Chondrocyte (in vitro differentiated cells): ENCODE measurements around the gene AK5. TPM values are rescaled to one million over a fixed set of nuclear protein-coding genes. Genes with fewer than 3 reads are reported as not detected.
A peak's percentile ranks its signal among the peaks of the same experiment; 100 is the strongest.

Experiments used
- DNase-seq: peaks from one replicate; pipeline ENCODE4 v3.0.0; 2021; ENCODE audit warnings: mixed read lengths, low spot score
- H3K27ac Mint-ChIP-seq: one replicate; pipeline ENCODE4 v1.8.0; 2021; ENCODE audit warnings: mild to moderate bottlenecking, moderate library complexity, mixed read lengths; ENCODE audit not compliant: unreplicated experiment
- H3K27me3 Mint-ChIP-seq: 2 replicates; pipeline ENCODE4 v1.8.0; 2021; ENCODE audit warnings: low read depth, mixed read lengths
- H3K36me3 Mint-ChIP-seq: 2 replicates; pipeline ENCODE4 v1.8.0; 2021; ENCODE audit warnings: low read depth, mixed read lengths
- H3K4me1 Mint-ChIP-seq: 2 replicates; pipeline ENCODE4 v1.8.0; 2021; ENCODE audit warnings: low read depth, mild to moderate bottlenecking, mixed read lengths
- H3K4me3 Mint-ChIP-seq: one replicate; pipeline ENCODE4 v1.8.0; 2021; ENCODE audit warnings: mild to moderate bottlenecking, moderate library complexity, mixed read lengths; ENCODE audit not compliant: unreplicated experiment
- H3K9me3 Mint-ChIP-seq: 2 replicates; pipeline ENCODE4 v1.8.0; 2021; ENCODE audit warnings: low read depth, mixed read lengths
- CTCF ChIP-seq: fragments of 200-600 bp; sonication (generic); IDR thresholded peaks from 2 replicates; pipeline ENCODE4 v1.5.0; 2021; ENCODE audit warnings: antibody characterized with exemption, mild to moderate bottlenecking, moderate library complexity
- total RNA-seq: library from RNA; stranded (reverse); gene quantifications from 3 replicates; pipeline ENCODE4 v1.2.1, GENCODE V29; 2021

Gene AK5
- total RNA-seq, 1 donor from 2014 or later = 6.2 TPM

- Mint-ChIP-seq H3K4me1 (peaks cover 5% of the 10 kb centered on the region), H3K27me3 (no peaks in the 10 kb centered on the region), H3K9me3 (no peaks in the 10 kb centered on the region), H3K27ac (no peak overlapping the region), H3K36me3 (no peaks in the 10 kb centered on the region), H3K4me3 (no peak overlapping the region)
- TF ChIP-seq CTCF = no peak
- no peak for DNase-seq
These were observed 4.9 kb upstream of the AK5 start for GRCh38 chr1:77276941-77277340.

GRCh38 chr1:77279929-77280328 is 1.9 kb upstream of the AK5 start:
- TF ChIP-seq CTCF = no peak
- Mint-ChIP-seq H3K4me1 (peaks cover 10% of the 10 kb centered on the region), H3K36me3 (no peaks in the 10 kb centered on the region), H3K27ac (no peak overlapping the region), H3K27me3 (no peaks in the 10 kb centered on the region), H3K9me3 (no peaks in the 10 kb centered on the region), H3K4me3 (no peak overlapping the region)
- no peak for DNase-seq

GRCh38 chr1:77280962-77281361 is 857 bp upstream of the AK5 start:
- peaks cover 10% of the 10 kb centered on the region for H3K4me1 Mint-ChIP-seq
- H3K4me3 Mint-ChIP-seq = peak overlapping the region; percentile 72
- H3K36me3 Mint-ChIP-seq = no peaks in the 10 kb centered on the region
- no peak overlapping the region for H3K27ac Mint-ChIP-seq
- TF ChIP-seq CTCF = no peak
- H3K9me3 Mint-ChIP-seq = no peaks in the 10 kb centered on the region
- DNase-seq = no peak
- H3K27me3 Mint-ChIP-seq = no peaks in the 10 kb centered on the region

GRCh38 chr1:77282187-77282865 is 507 bp downstream of the AK5 start:
- peaks cover 10% of the 10 kb centered on the region for H3K4me1 Mint-ChIP-seq
- H3K27ac Mint-ChIP-seq = no peak overlapping the region
- TF ChIP-seq CTCF = peak; percentile 27
- H3K36me3 Mint-ChIP-seq = no peaks in the 10 kb centered on the region
- peak; percentile 89 for DNase-seq
- H3K9me3 Mint-ChIP-seq = no peaks in the 10 kb centered on the region
- H3K27me3 Mint-ChIP-seq = no peaks in the 10 kb centered on the region
- H3K4me3 Mint-ChIP-seq = peak overlapping the region; percentile 72

- H3K27me3 Mint-ChIP-seq = no peaks in the 10 kb centered on the region
- no peaks in the 10 kb centered on the region for H3K36me3 Mint-ChIP-seq
- H3K27ac Mint-ChIP-seq = no peak overlapping the region
- H3K4me3 Mint-ChIP-seq = peak overlapping the region; percentile 72
- H3K4me1 Mint-ChIP-seq = peaks cover 10% of the 10 kb centered on the region
- no peak for DNase-seq
- no peaks in the 10 kb centered on the region for H3K9me3 Mint-ChIP-seq
- no peak for TF ChIP-seq CTCF
These were observed 1.2 kb downstream of the AK5 start for GRCh38 chr1:77282866-77283539.
